ENCODE measurements around the gene GRIN3B. TPM values are rescaled to one million over a fixed set of nuclear protein-coding genes. Genes with fewer than 3 reads are reported as not detected.

The GRIN3B gene
- total and polyA plus RNA-seq, 2 of the 4 experiments (the other 2 are of a cell fraction) = under 0.01 to 0.91 TPM

- TF ChIP-seq RAD21 (IDR thresholded peaks at IDR 0.05; ENCODE audit: low read length) (no peak), USF2 (IDR thresholded peaks at IDR 0.05; ENCODE audit: low read depth, low read length) (no peak), RFX5 (IDR thresholded peaks at IDR 0.05; ENCODE audit: low read depth, low read length) (no peak), ELK1 (IDR thresholded peaks at IDR 0.05; ENCODE audit: borderline replicate concordance, low read depth, low read length) (no peak), CEBPB (IDR thresholded peaks at IDR 0.05; ENCODE audit: low read depth, low read length) (no peak)
- CTCF ChIA-PET = no interaction called here
- POLR2A ChIA-PET (ENCODE audit: unreplicated experiment) = interaction anchor here (0.6 kb wide), 1 partner anchor 11 kb away, joined by 3 read pairs; no protein-coding TSS in a partner anchor
Measured at GRCh38 chr19:1015061-1015781, 15.0 kb downstream of the GRIN3B start.

More at GRCh38 chr19:1015061-1015781, 15.0 kb downstream of the GRIN3B start:
- Histone ChIP-seq H2BK15ac (ENCODE audit: low read depth, low read length) (no peak overlapping the region), H3K4me3 (ENCODE audit: insufficient read depth, low read depth, low read length) (no peak overlapping the region), H2AFZ (replicated peaks; ENCODE audit: low read length, poor library complexity) (no peak overlapping the region), H3K56ac (ENCODE audit: extremely low read depth, insufficient read depth, low read length) (no peak overlapping the region), H3K79me1 (ENCODE audit: low read depth in 1 of 2, low read length in 2 of 2) (peaks cover 0 to 68% of the 10 kb centered on the region in 2 experiments; a peak in 2 of 4 replicates), H3K9me3 (ENCODE audit: control insufficient read depth, insufficient read depth, low read length) (no peaks in the 10 kb centered on the region), H2AK5ac (ENCODE audit: low read depth, low read length) (no peak overlapping the region), H3K36me3 (ENCODE audit: control insufficient read depth, insufficient read depth, low read length) (peaks cover 34% of the 10 kb centered on the region), H3K4ac (ENCODE audit: low read depth, low read length) (no peak overlapping the region), H3K9me1 (ENCODE audit: insufficient read depth, low read length) (peaks cover 9% of the 10 kb centered on the region; the same call in 1 of the 2 replicates), H3K9ac (ENCODE audit: low read depth, low read length) (no peak overlapping the region), H4K8ac (ENCODE audit: low read depth in 2 of 2, low read length in 2 of 2) (no peak overlapping the region), H4K5ac (ENCODE audit: low read depth, low read length) (no peak overlapping the region), H2BK120ac (ENCODE audit: low read depth, low read length) (no peak overlapping the region), H3K27me3 (ENCODE audit: control insufficient read depth, insufficient read depth, low read length) (no peaks in the 10 kb centered on the region), H3K23ac (ENCODE audit: low read depth, low read length) (no peak overlapping the region), H2BK20ac (ENCODE audit: low read depth, low read length) (no peak overlapping the region), H3K4me1 (ENCODE audit: control insufficient read depth, insufficient read depth, low read length) (peaks cover 34% of the 10 kb centered on the region), H2AK9ac (replicated peaks; ENCODE audit: low read depth, low read length, poor library complexity) (no peak overlapping the region), H4K20me1 (ENCODE audit: insufficient read depth, low read length) (peaks cover 77% of the 10 kb centered on the region), H2BK5ac (ENCODE audit: low read depth, low read length, poor library complexity, severe bottlenecking) (no peak overlapping the region), H3K18ac (ENCODE audit: low read depth, low read length) (no peak overlapping the region), H3K27ac (ENCODE audit: insufficient read depth, low read length) (no peak overlapping the region), H3K4me2 (ENCODE audit: low read depth, low read length) (no peak overlapping the region), H4K91ac (ENCODE audit: insufficient read depth, low read depth, low read length) (no peak overlapping the region), H3K14ac (replicated peaks; ENCODE audit: low read depth, low read length) (no peak overlapping the region)
- DNase-seq (no peak), ATAC-seq (ENCODE audit: low read depth) (no peak)
- in situ Hi-C loops (cut with MboI; ENCODE audit: low sequenced_read_pairs) = no loop called here
- dilution Hi-C loops (cut with HindIII; ENCODE audit: low sequenced_read_pairs, unreplicated experiment) = no loop called here
- BruUV-seq (replicated peaks) = no TSS peak
- intact Hi-C loops (cut with micrococcal nuclease) = no loop called here
- 96% methylated on average over 11 of the region's 29 CpGs; no CpG with 5 or more reads in 1 of the 2 experiments for WGBS, 2 experiments (ENCODE audit: extremely low coverage in 2 of 2, insufficient read length in 1 of 2)

All from IMR-90 (cell line).